Naive thymus-derived CD4-positive, alpha-beta T cell (primary cell): ENCODE data around the gene ARF4. TPM values are rescaled to one million over a fixed set of nuclear protein-coding genes. Genes with fewer than 3 reads are reported as not detected.

ENCODE experiments used
- ATAC-seq: fragments of 150-1000 bp; cut with Tn5 transposase; 2 replicates; pipeline ENCODE4 v1.10.0; 2021; ENCODE audit warnings: mild to moderate bottlenecking, moderate library complexity
- CTCF ChIA-PET: fragments of 350-600 bp; sonication (Branson Sonifier 250); formaldehyde crosslinking; loops from one replicate; lab custom pipeline; 2021; ENCODE audit warnings: antibody characterized with exemption; lab: Charles Lee
- POLR2A ChIA-PET: fragments of 350-600 bp; sonication (Branson Sonifier 250); formaldehyde crosslinking; loops from one replicate; lab custom pipeline; 2021; ENCODE audit warnings: antibody characterized with exemption, inconsistent platforms; lab: Charles Lee
- DNase-seq, 9 donors: peaks; one replicate each; pipeline versions ENCODE4 v3.0.0 to v3.0.0-alpha.2; 2020 to 2022; ENCODE audit warnings: mixed read lengths in 1 of 9
- H3K27ac ChIP-seq: one replicate; pipeline ENCODE4 v1.7.0; 2013; ENCODE audit warnings: mild to moderate bottlenecking, low read depth, low read length, moderate library complexity
- H3K27me3 ChIP-seq, 2 donors: one replicate each; pipeline ENCODE4 v1.7.0; 2013; ENCODE audit warnings: low read length in 2 of 2, mild to moderate bottlenecking in 2 of 2, moderate library complexity in 2 of 2; ENCODE audit not compliant: control insufficient read depth in 2 of 2, insufficient read depth in 2 of 2
- H3K36me3 ChIP-seq, 3 experiments: 1 replicate in 2 of 3; 2 replicates in 1 of 3; pipeline ENCODE4 v1.7.0; 2013; ENCODE audit warnings: low read length in 3 of 3, mild to moderate bottlenecking in 3 of 3, moderate library complexity in 1 of 3; ENCODE audit not compliant: insufficient read depth in 3 of 3, control insufficient read depth in 2 of 3
- H3K4me1 ChIP-seq, 2 donors: one replicate each; pipeline ENCODE4 v1.7.0; 2013; ENCODE audit warnings: low read length in 2 of 2, mild to moderate bottlenecking in 2 of 2, moderate library complexity in 1 of 2; ENCODE audit not compliant: control insufficient read depth in 2 of 2, insufficient read depth in 2 of 2
- H3K4me3 ChIP-seq: 2 replicates; pipeline ENCODE4 v1.7.0; 2013; ENCODE audit warnings: mild to moderate bottlenecking, low read length
- H3K9me3 ChIP-seq, 3 experiments: 1 replicate in 2 of 3; 2 replicates in 1 of 3; pipeline ENCODE4 v1.7.0; 2013; ENCODE audit warnings: low read length in 3 of 3; ENCODE audit not compliant: control insufficient read depth in 2 of 3
- H3K27ac Mint-ChIP-seq, 9 donors: one replicate each; pipeline ENCODE4 v1.8.0; 2020 to 2022; ENCODE audit warnings: mixed read lengths in 9 of 9, mild to moderate bottlenecking in 8 of 9, moderate library complexity in 5 of 9, inconsistent platforms in 2 of 9
- H3K27me3 Mint-ChIP-seq, 5 donors: one replicate each; pipeline ENCODE4 v1.8.0; 2021 to 2022; ENCODE audit warnings: mixed read lengths in 5 of 5, mild to moderate bottlenecking in 1 of 5
- H3K36me3 Mint-ChIP-seq, 5 donors: one replicate each; pipeline ENCODE4 v1.8.0; 2020 to 2022; ENCODE audit warnings: mixed read lengths in 5 of 5, mild to moderate bottlenecking in 3 of 5, inconsistent platforms in 1 of 5
- H3K4me1 Mint-ChIP-seq, 7 donors: one replicate each; pipeline ENCODE4 v1.8.0; 2020 to 2022; ENCODE audit warnings: mixed read lengths in 7 of 7, mild to moderate bottlenecking in 3 of 7, inconsistent platforms in 1 of 7
- H3K4me3 Mint-ChIP-seq, 10 donors: one replicate each; pipeline ENCODE4 v1.8.0; 2020 to 2022; ENCODE audit warnings: mild to moderate bottlenecking in 10 of 10, mixed read lengths in 10 of 10, moderate library complexity in 6 of 10, inconsistent platforms in 2 of 10
- H3K9me3 Mint-ChIP-seq, 11 donors: one replicate each; pipeline ENCODE4 v1.8.0; 2020 to 2022; ENCODE audit warnings: mixed read lengths in 11 of 11, mild to moderate bottlenecking in 4 of 11, inconsistent platforms in 1 of 11, moderate library complexity in 1 of 11
- intact Hi-C, 2 donors: fragments of 100-400 bp; cut with micrococcal nuclease; formaldehyde crosslinking; loops; one replicate each; pipeline ENCODE4 v1.15.1; 2023
- polyA plus RNA-seq, 2 donors: library from polyadenylated mRNA; unstranded; fragments of 300-500 nt; fragmentation: Illumina TruSeq; gene quantifications; one replicate each; pipeline ENCODE4 v1.2.3, GENCODE V29; 2021
- total RNA-seq, 6 experiments: library from RNA in 5 of 6; stranded (reverse) in 5 of 6; gene quantifications; 1 replicate in 5 of 6; 2 replicates in 1 of 6; pipeline ENCODE4 v1.2.3 and lab custom pipeline; 2021 to 2026

Gene ARF4
- total and polyA plus RNA-seq, 7 experiments from 2014 or later = 50.9 to 130 (median 63.4) TPM

GRCh38 chr3:57587905-57588304 is 9.2 kb downstream of the ARF4 start:
- DNase-seq = no peak
- ChIA-PET CTCF (no interaction called here), POLR2A (interaction anchor here (0.6 kb wide), 1 partner anchor 44 kb away, joined by 4 read pairs; no protein-coding TSS in a partner anchor)
- no peak overlapping the region for H3K27ac ChIP-seq
- no peak overlapping the region for H3K4me3 ChIP-seq
- no peaks in the 10 kb centered on the region for H3K9me3 ChIP-seq
- H3K4me1 ChIP-seq = peaks cover 0 to 10% of the 10 kb centered on the region in 2 donors
- Mint-ChIP-seq H3K4me1 (peaks cover 13 to 51% (median 48%) of the 10 kb centered on the region in 7 donors), H3K9me3 (no peaks in the 10 kb centered on the region), H3K27ac (peak overlapping the region in 3 of 9 donors; percentile 17 to 59 (median 54)), H3K4me3 (no peak overlapping the region), H3K36me3 (peaks cover 0 to 18% (median 4%) of the 10 kb centered on the region in 5 donors), H3K27me3 (no peaks in the 10 kb centered on the region)
- intact Hi-C loops = no loop called here
- ATAC-seq = no peak
- H3K36me3 ChIP-seq = peaks cover 0 to 10% (median 0%) of the 10 kb centered on the region in 3 experiments
- no peaks in the 10 kb centered on the region for H3K27me3 ChIP-seq

DNA sequence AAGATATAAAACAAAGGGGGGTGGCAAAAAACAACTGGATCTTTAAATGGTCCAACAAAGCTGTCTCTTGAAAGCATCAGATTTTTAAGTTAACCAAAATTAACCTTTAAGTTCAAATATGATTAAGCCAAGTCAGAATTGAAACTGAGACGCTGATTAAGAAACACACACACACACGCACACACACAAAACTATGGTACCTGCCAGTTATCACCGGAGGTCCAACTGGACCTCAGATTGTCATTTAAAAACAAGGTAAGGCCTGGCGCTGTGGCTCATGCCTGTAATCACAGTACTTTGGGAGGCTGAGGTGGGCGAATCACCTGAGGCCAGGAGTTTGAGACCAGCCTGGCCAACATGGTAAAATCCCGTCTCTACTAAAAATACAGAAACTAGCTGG is 10.4 kb downstream of the ARF4 start:
- peaks cover 0 to 12% (median 4%) of the 10 kb centered on the region in 5 donors for H3K36me3 Mint-ChIP-seq
- H3K4me3 Mint-ChIP-seq = no peak overlapping the region
- peaks cover 0 to 15% (median 0%) of the 10 kb centered on the region in 3 experiments for H3K36me3 ChIP-seq
- H3K4me1 Mint-ChIP-seq = peaks cover 7 to 46% (median 42%) of the 10 kb centered on the region in 7 donors
- POLR2A ChIA-PET = interaction anchor here (1.0 kb wide), 1 partner anchor 29 kb away, joined by 3 read pairs; no protein-coding TSS in a partner anchor
- H3K27ac Mint-ChIP-seq = peak overlapping the region in 4 of 9 donors; percentile 10 to 72 (median 24)
- ATAC-seq = no peak
- intact Hi-C loops = no loop called here
- no peaks in the 10 kb centered on the region for H3K27me3 Mint-ChIP-seq
- peaks cover 0 to 7% of the 10 kb centered on the region in 2 donors for H3K4me1 ChIP-seq
- no peak overlapping the region for H3K4me3 ChIP-seq
- CTCF ChIA-PET = interaction anchor here (0.8 to 1.0 kb wide), 2 partner anchors 9 to 10 kb away, joined by 3 to 4 read pairs; partner anchors contain the start of gene ARF4
- no peaks in the 10 kb centered on the region for H3K9me3 ChIP-seq
- H3K27ac ChIP-seq = no peak overlapping the region
- no peaks in the 10 kb centered on the region for H3K27me3 ChIP-seq
- DNase-seq = no peak
- H3K9me3 Mint-ChIP-seq = no peaks in the 10 kb centered on the region

- intact Hi-C loops = loop anchor here in 1 of 2 donors (2.0 kb wide), 2 partner anchors 13 to 187 kb away; partner anchors contain the start of gene ARF4
- Histone ChIP-seq H3K4me3 (no peak overlapping the region), H3K27ac (no peak overlapping the region), H3K27me3 (no peaks in the 10 kb centered on the region), H3K36me3 (peaks cover 0 to 35% (median 0%) of the 10 kb centered on the region in 3 experiments), H3K4me1 (peaks cover 0 to 7% of the 10 kb centered on the region in 2 donors), H3K9me3 (no peaks in the 10 kb centered on the region)
- DNase-seq (no peak), ATAC-seq (no peak)
- Mint-ChIP-seq H3K9me3 (no peaks in the 10 kb centered on the region), H3K27me3 (no peaks in the 10 kb centered on the region), H3K36me3 (peaks cover 0 to 9% (median 7%) of the 10 kb centered on the region in 5 donors), H3K4me3 (no peak overlapping the region), H3K4me1 (peaks cover 7 to 48% (median 35%) of the 10 kb centered on the region in 7 donors), H3K27ac (peak overlapping the region in 4 of 9 donors; percentile 5 to 71 (median 32))
- CTCF ChIA-PET = interaction anchor here (1.5 kb wide), 1 partner anchor 12 kb away, joined by 4 read pairs; no protein-coding TSS in a partner anchor
- POLR2A ChIA-PET = no interaction called here
These were observed 13.6 kb downstream of the ARF4 start for GRCh38 chr3:57583544-57583943.

GRCh38 chr3:57582474-57583168 is 14.5 kb downstream of the ARF4 start:
- Histone ChIP-seq H3K36me3 (peaks cover 0 to 41% (median 2%) of the 10 kb centered on the region in 3 experiments), H3K9me3 (no peaks in the 10 kb centered on the region), H3K27me3 (no peaks in the 10 kb centered on the region), H3K27ac (no peak overlapping the region), H3K4me3 (no peak overlapping the region), H3K4me1 (peaks cover 0 to 7% of the 10 kb centered on the region in 2 donors)
- peak in 2 of 9 donors; percentile 7 for DNase-seq
- peaks cover 0 to 15% (median 7%) of the 10 kb centered on the region in 5 donors for H3K36me3 Mint-ChIP-seq
- peak; percentile 73 for ATAC-seq
- ChIA-PET POLR2A (interaction anchor here (1.2 kb wide), 1 partner anchor 110 kb away, joined by 3 read pairs; the partner anchor contains the start of gene DENND6A), CTCF (interaction anchor here (0.6 to 1.5 kb wide), 2 partner anchors 13 to 282 kb away, joined by 4 read pairs; no protein-coding TSS in a partner anchor)
- no peak overlapping the region for H3K4me3 Mint-ChIP-seq
- H3K4me1 Mint-ChIP-seq = peaks cover 7 to 43% (median 33%) of the 10 kb centered on the region in 7 donors
- no peaks in the 10 kb centered on the region for H3K9me3 Mint-ChIP-seq
- intact Hi-C loops = loop anchor here in 1 of 2 donors (2.0 kb wide), 2 partner anchors 14 to 186 kb away; partner anchors contain the start of gene ARF4
- no peaks in the 10 kb centered on the region for H3K27me3 Mint-ChIP-seq
- H3K27ac Mint-ChIP-seq = peak overlapping the region in 5 of 9 donors; percentile 32 to 76 (median 65)

DNA sequence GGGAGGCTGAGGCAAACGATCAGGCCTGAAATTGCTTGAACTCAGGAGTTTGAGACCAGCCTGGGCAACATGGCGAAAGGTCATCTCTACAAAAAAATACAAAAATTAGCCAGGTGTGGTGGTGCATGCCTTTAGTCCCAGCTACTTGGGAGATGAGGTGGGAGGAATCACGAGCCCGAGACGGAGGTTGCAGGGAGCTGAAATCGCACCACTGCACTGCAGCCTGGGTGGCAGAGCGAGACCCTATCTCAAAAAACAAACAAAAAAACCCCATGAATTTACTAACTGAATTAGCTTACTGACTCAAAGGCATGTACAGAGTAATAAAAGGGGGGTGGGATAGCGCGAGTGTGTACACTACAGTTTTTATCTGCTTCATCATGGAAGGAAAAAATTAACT is 19.3 kb downstream of the ARF4 start:
- peaks cover 4 to 29% (median 23%) of the 10 kb centered on the region in 7 donors for H3K4me1 Mint-ChIP-seq
- peaks cover 4 to 62% (median 5%) of the 10 kb centered on the region in 3 experiments for H3K36me3 ChIP-seq
- intact Hi-C loops = no loop called here
- no peak overlapping the region for H3K4me3 Mint-ChIP-seq
- H3K27ac Mint-ChIP-seq = peak overlapping the region in 6 of 9 donors; percentile 5 to 76 (median 60)
- no peaks in the 10 kb centered on the region for H3K27me3 Mint-ChIP-seq
- ATAC-seq (no peak), DNase-seq (no peak)
- H3K9me3 Mint-ChIP-seq = no peaks in the 10 kb centered on the region
- no peak overlapping the region for H3K27ac ChIP-seq
- H3K27me3 ChIP-seq = no peaks in the 10 kb centered on the region
- peaks cover 8 to 34% (median 20%) of the 10 kb centered on the region in 5 donors for H3K36me3 Mint-ChIP-seq
- no peak overlapping the region for H3K4me3 ChIP-seq
- H3K4me1 ChIP-seq = no peaks in the 10 kb centered on the region
- ChIA-PET POLR2A (interaction anchor here (1.1 to 1.3 kb wide), 2 partner anchors 19 to 20 kb away, joined by 3 to 6 read pairs; partner anchors contain the start of gene ARF4), CTCF (no interaction called here)
- H3K9me3 ChIP-seq = no peaks in the 10 kb centered on the region

GRCh38 chr3:57575966-57576626 is 21.0 kb downstream of the ARF4 start:
- H3K4me3 ChIP-seq = no peak overlapping the region
- Mint-ChIP-seq H3K36me3 (peaks cover 15 to 45% (median 25%) of the 10 kb centered on the region in 5 donors), H3K27me3 (no peaks in the 10 kb centered on the region), H3K4me1 (peaks cover 6 to 30% (median 20%) of the 10 kb centered on the region in 7 donors), H3K4me3 (no peak overlapping the region), H3K9me3 (no peaks in the 10 kb centered on the region), H3K27ac (peak overlapping the region in 7 of 9 donors; percentile 7 to 86 (median 54))
- ChIA-PET CTCF (no interaction called here), POLR2A (no interaction called here)
- DNase-seq (no peak), ATAC-seq (no peak)
- H3K4me1 ChIP-seq = no peaks in the 10 kb centered on the region
- intact Hi-C loops = no loop called here
- no peaks in the 10 kb centered on the region for H3K9me3 ChIP-seq
- no peak overlapping the region for H3K27ac ChIP-seq
- H3K27me3 ChIP-seq = no peaks in the 10 kb centered on the region
- peaks cover 5 to 68% (median 8%) of the 10 kb centered on the region in 3 experiments for H3K36me3 ChIP-seq
